Measurements from ENCODE around the gene SERPINE3.

DNA sequence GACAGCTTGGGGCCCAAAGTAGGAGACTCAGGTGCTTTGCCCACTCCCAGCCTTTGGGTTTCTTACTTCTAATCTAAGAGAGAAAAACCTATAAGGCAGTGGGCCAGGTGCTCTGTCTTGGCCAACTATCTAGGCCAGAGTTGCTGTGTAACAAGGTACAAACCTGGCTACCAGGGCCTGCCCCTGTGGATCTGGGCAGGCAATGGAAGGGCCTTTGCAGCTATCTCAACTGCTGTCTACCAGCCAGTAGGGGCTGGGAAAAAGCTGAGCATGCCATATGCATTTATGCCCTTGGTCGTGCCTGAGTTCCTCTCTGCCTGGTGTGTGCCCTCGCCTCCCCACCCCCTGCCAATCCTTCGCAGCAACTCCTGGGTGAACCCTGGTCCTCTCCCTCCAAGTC, 16.7 kb upstream of the SERPINE3 start:
- TF ChIP-seq CTCF (IDR thresholded peaks at IDR 0.05; ENCODE audit: low read depth, low read length, missing input control) (no peak), SP1 (IDR thresholded peaks at IDR 0.05) (no peak), REST (IDR thresholded peaks at IDR 0.05) (no peak), RAD21 (IDR thresholded peaks at IDR 0.05) (no peak), NR2F2 (IDR thresholded peaks at IDR 0.05) (no peak), EGR1 (IDR thresholded peaks at IDR 0.05; ENCODE audit: low read depth in 2 of 2) (no peak), YY1 (IDR thresholded peaks at IDR 0.05) (no peak), GABPA (IDR thresholded peaks at IDR 0.05 in 1 of 2, conservative IDR thresholded peaks at IDR 0.05 in 1 of 2) (no peak), RXRA (IDR thresholded peaks at IDR 0.05) (no peak), TAF1 (conservative IDR thresholded peaks at IDR 0.05) (no peak), MAX (IDR thresholded peaks at IDR 0.05) (no peak)
- TF ChIP-seq, protein P1, sequence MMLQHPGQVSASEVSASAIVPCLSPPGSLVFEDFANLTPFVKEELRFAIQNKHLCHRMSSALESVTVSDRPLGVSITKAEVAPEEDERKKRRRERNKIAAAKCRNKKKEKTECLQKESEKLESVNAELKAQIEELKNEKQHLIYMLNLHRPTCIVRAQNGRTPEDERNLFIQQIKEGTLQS (IDR thresholded peaks at IDR 0.05) = no peak
- TF ChIP-seq, protein P2, sequence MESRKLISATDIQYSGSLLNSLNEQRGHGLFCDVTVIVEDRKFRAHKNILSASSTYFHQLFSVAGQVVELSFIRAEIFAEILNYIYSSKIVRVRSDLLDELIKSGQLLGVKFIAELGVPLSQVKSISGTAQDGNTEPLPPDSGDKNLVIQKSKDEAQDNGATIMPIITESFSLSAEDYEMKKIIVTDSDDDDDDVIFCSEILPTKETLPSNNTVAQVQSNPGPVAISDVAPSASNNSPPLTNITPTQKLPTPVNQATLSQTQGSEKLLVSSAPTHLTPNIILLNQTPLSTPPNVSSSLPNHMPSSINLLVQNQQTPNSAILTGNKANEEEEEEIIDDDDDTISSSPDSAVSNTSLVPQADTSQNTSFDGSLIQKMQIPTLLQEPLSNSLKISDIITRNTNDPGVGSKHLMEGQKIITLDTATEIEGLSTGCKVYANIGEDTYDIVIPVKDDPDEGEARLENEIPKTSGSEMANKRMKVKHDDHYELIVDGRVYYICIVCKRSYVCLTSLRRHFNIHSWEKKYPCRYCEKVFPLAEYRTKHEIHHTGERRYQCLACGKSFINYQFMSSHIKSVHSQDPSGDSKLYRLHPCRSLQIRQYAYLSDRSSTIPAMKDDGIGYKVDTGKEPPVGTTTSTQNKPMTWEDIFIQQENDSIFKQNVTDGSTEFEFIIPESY (IDR thresholded peaks at IDR 0.05) = no peak
